ENCODE data around the gene SLC27A3.

The SLC27A3 gene

GRCh38 chr1:153783233-153784190, 8.3 kb downstream of the SLC27A3 start:
- DNase-seq: no peak

GRCh38 chr1:153786038-153786790, 11.0 kb downstream of the SLC27A3 start:
- no peak for DNase-seq

GRCh38 chr1:153789478-153790034, 14.3 kb downstream of the SLC27A3 start:
- DNase-seq: no peak

GRCh38 chr1:153790313-153790965, 15.2 kb downstream of the SLC27A3 start:
- no peak for DNase-seq

GRCh38 chr1:153790966-153791647, 15.9 kb downstream of the SLC27A3 start:
- DNase-seq: no peak

- DNase-seq: no peak
These were observed 16.5 kb downstream of the SLC27A3 start for GRCh38 chr1:153791648-153792253.

- no peak for DNase-seq
These were observed 17.4 kb downstream of the SLC27A3 start for GRCh38 chr1:153792631-153793041.

GRCh38 chr1:153793261-153793972, 18.2 kb downstream of the SLC27A3 start:
- no peak for DNase-seq

- DNase-seq: no peak
These were observed 18.9 kb downstream of the SLC27A3 start for GRCh38 chr1:153793973-153794615.

- no peak for DNase-seq
These were observed 19.6 kb downstream of the SLC27A3 start for GRCh38 chr1:153794624-153795329.

- no peak for DNase-seq
These were observed 20.2 kb downstream of the SLC27A3 start for GRCh38 chr1:153795330-153795837.

GRCh38 chr1:153795934-153796785, 21.0 kb downstream of the SLC27A3 start:
- DNase-seq: no peak

GRCh38 chr1:153796786-153797659, 21.8 kb downstream of the SLC27A3 start:
- DNase-seq: no peak

GRCh38 chr1:153798468-153798780, 23.2 kb downstream of the SLC27A3 start:
- no peak for DNase-seq

- DNase-seq: no peak
These were observed 23.8 kb downstream of the SLC27A3 start for GRCh38 chr1:153799016-153799415.

- DNase-seq: no peak
These were observed 24.6 kb downstream of the SLC27A3 start for GRCh38 chr1:153799566-153800465.

- no peak for DNase-seq
These were observed 25.3 kb downstream of the SLC27A3 start for GRCh38 chr1:153800516-153800915.

Measured in NCI-H524 treated with DMSO at 0.1 percent for 48 hours (cell line).